Endothelial cell (in vitro differentiated cells): Measurements from ENCODE around the gene TSC22D2. TPM values are rescaled to one million over a fixed set of nuclear protein-coding genes. Genes with fewer than 3 reads are reported as not detected.

Experiments used
- DNase-seq: peaks from one replicate; pipeline ENCODE4 v3.0.0; 2021; ENCODE audit warnings: low spot score
- H3K27ac Mint-ChIP-seq: one replicate; pipeline ENCODE4 v1.8.0; 2021; ENCODE audit warnings: mixed read lengths, inconsistent platforms; ENCODE audit not compliant: unreplicated experiment
- H3K27me3 Mint-ChIP-seq: one replicate; pipeline ENCODE4 v1.8.0; 2021; ENCODE audit warnings: mild to moderate bottlenecking, moderate library complexity, mixed read lengths, inconsistent platforms; ENCODE audit not compliant: unreplicated experiment
- H3K36me3 Mint-ChIP-seq: one replicate; pipeline ENCODE4 v1.8.0; 2021; ENCODE audit warnings: mild to moderate bottlenecking, low read depth, mixed read lengths, inconsistent platforms; ENCODE audit not compliant: unreplicated experiment
- H3K4me1 Mint-ChIP-seq: one replicate; pipeline ENCODE4 v1.8.0; 2021; ENCODE audit warnings: mild to moderate bottlenecking, mixed read lengths, inconsistent platforms; ENCODE audit not compliant: unreplicated experiment
- H3K4me3 Mint-ChIP-seq: one replicate; pipeline ENCODE4 v1.8.0; 2021; ENCODE audit warnings: mild to moderate bottlenecking, mixed read lengths, inconsistent platforms; ENCODE audit not compliant: unreplicated experiment
- H3K9me3 Mint-ChIP-seq: one replicate; pipeline ENCODE4 v1.8.0; 2021; ENCODE audit warnings: mixed read lengths, inconsistent platforms; ENCODE audit not compliant: unreplicated experiment
- total RNA-seq: library from RNA; stranded (reverse); fragmentation: NEBNext Ultra II Directional; extraction: Animal tissue kit (Norgen Biotek cat#: 25700); gene quantifications from one replicate; pipeline ENCODE4 v1.2.1, GENCODE V29; 2021; ENCODE audit not compliant: unreplicated experiment
- TF ChIP-seq, protein P1 (sequence below): fragments of 200-600 bp; sonication (generic); IDR thresholded peaks from one replicate; pipeline ENCODE4 v1.5.0; 2021; ENCODE audit warnings: antibody characterized with exemption; ENCODE audit not compliant: unreplicated experiment

Gene TSC22D2
- total RNA-seq, 1 donor from 2014 or later, result 38.8 TPM

DNA sequence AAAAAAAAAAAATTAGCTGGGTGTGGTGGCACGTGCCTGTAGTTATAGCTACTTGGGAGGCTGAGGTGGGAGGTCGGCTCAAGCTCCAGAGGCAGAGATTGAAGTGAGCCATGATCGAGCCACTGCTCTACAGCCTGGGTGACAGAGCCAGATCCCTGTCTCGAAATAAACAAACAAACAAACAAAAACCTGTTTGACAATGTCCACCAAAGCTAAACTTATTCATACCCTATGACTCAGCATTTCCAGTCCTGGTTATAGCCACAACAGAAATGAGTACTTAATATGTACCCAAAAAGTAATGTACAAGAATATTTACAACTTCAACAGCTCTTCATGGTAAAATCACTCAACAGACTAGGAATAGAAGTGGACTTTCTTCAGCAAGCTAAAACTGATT, 107.1 kb downstream of the TSC22D2 start:
- Mint-ChIP-seq H3K4me3 (no peak overlapping the region), H3K36me3 (no peaks in the 10 kb centered on the region), H3K9me3 (no peaks in the 10 kb centered on the region), H3K27me3 (no peaks in the 10 kb centered on the region), H3K27ac (no peak overlapping the region), H3K4me1 (no peaks in the 10 kb centered on the region)
- DNase-seq, result no peak
- TF ChIP-seq, protein P1, sequence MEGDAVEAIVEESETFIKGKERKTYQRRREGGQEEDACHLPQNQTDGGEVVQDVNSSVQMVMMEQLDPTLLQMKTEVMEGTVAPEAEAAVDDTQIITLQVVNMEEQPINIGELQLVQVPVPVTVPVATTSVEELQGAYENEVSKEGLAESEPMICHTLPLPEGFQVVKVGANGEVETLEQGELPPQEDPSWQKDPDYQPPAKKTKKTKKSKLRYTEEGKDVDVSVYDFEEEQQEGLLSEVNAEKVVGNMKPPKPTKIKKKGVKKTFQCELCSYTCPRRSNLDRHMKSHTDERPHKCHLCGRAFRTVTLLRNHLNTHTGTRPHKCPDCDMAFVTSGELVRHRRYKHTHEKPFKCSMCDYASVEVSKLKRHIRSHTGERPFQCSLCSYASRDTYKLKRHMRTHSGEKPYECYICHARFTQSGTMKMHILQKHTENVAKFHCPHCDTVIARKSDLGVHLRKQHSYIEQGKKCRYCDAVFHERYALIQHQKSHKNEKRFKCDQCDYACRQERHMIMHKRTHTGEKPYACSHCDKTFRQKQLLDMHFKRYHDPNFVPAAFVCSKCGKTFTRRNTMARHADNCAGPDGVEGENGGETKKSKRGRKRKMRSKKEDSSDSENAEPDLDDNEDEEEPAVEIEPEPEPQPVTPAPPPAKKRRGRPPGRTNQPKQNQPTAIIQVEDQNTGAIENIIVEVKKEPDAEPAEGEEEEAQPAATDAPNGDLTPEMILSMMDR, result no peak

Other genes starting within 250 kb of the TSC22D2 start
- 89.9 TPM for gene SERP1, start 138.2 kb downstream of the TSC22D2 start, total RNA-seq
- 68.8 TPM for gene EIF2A, start 138.5 kb downstream of the TSC22D2 start, total RNA-seq
- 73.6 TPM for gene SELENOT, start 195.0 kb downstream of the TSC22D2 start, total RNA-seq